NCI-H146 (cell line): ENCODE data around the gene CC2D1A.

Experiments used
- DNase-seq: peaks from one replicate; lab custom pipeline; 2025; lab: John Stamatoyannopoulos, UW

Gene CC2D1A

GRCh38 chr19:13877303-13877702, 28.7 kb upstream of the CC2D1A start:
- no peak for DNase-seq

DNA sequence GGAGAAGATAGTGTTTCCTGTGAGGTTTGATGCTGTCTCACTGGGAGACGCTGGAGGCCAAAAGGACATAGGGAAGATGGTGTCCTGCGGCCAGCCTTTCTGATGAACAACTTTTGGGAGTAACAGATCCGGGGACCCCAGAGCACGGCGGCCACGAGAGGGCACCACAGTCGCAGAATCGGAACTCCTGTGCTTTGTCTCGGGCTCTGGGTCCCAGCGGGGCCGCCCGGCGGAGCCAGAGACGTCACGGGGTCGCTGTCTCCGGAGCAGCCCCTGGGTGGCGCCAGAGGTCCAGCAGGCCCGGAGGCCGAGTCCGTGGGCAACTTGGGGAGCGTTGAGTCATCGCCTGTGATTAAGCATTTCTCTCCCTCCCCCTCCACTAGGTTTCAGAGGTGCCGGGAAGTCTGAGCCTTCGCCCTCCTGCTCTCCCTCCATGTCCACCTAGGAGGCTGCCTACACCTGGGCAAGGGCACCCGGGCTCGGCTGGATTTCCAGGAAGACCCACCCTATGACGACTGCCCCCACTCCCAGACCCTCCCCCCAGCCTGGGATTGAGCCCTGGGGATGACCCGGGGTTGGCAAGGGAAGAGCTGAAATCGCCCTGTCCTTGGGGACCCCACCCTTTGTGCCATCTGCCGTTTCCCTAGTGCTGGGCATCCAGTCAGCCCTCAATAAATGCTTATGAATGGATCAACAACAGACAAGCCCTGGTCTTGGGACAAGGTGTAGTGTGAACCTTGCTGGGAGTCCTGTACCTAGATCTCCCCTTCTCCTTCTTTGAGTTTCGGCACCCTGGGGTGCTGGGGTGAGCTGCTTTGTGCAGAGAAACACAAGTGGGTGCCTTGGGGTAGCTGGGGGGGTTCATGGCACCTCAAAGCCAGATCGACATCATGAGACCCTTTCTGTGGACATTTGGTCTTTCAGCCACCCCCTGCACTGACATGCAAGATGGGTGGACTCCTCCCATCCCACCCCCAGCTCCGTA, 25.6 kb upstream of the CC2D1A start:
- peak; percentile 92 for DNase-seq

- no peak for DNase-seq
Measured at GRCh38 chr19:13881251-13881691, 24.7 kb upstream of the CC2D1A start.

DNA sequence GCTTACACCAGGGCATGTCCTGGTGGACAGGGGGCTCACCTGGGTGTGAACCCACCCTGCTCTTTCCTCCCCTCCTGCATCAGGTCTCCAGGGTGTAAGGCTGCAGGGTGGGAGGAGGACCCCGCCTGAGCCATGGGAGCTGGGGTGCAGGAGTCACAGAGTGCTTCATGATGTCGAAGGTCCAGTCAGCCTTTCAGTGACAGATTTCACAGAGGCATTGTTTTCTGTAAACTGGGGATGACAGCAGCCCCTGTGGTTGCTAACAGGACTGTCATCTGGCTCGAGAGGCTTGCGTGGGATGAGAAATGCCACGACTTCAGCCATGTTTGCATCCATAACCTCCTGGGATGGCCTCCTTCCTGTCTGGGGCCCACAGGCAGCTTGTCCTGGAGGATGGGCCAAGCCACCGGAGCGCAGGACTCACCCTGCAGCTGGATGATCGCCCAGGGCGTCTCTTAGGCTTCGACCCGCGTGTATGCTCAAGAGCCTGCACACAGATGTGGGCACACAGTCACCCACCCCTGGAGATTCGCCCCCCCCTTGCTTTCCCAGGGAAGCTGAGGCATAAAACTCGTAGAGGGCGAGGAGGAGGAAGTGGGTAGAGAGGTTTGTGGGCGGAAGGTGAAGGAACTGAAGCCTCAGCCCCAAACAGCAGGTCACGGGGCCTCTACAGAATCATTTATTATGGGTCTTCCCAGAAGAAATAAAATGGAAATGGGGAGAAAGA, 24.1 kb upstream of the CC2D1A start:
- DNase-seq = no peak

GRCh38 chr19:13882419-13882795, 23.6 kb upstream of the CC2D1A start:
- DNase-seq = no peak

- no peak for DNase-seq
Measured at GRCh38 chr19:13882836-13883235, 23.2 kb upstream of the CC2D1A start.

DNA sequence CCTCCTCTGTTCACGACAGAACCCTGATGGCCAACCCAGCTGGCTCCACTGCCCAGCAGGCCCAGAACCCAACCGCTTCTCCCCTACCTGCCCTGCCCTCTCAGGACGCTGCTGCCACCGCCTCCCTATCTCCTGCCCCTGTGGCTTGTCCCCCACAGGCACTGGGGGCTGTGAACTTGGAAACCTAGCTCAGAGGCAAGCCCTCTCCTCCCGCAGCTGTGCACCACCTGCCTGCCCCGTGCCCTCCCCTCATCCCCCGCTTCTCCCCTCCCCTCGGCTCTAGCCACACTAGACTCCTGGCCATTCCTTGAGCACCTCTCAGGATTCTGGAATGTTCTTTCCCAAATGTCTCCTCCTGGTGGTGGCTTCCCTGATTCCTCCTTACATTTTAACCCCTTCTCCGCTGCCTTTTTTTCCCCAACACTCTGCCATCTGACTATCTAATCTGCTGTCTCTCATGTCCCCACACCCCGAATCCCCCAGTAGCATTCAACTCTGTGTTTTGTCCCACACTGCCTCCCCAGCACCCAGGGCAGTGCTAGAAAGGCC, 22.4 kb upstream of the CC2D1A start:
- no peak for DNase-seq

GRCh38 chr19:13884726-13885591, 21.0 kb upstream of the CC2D1A start:
- peak; percentile 30 for DNase-seq

DNA sequence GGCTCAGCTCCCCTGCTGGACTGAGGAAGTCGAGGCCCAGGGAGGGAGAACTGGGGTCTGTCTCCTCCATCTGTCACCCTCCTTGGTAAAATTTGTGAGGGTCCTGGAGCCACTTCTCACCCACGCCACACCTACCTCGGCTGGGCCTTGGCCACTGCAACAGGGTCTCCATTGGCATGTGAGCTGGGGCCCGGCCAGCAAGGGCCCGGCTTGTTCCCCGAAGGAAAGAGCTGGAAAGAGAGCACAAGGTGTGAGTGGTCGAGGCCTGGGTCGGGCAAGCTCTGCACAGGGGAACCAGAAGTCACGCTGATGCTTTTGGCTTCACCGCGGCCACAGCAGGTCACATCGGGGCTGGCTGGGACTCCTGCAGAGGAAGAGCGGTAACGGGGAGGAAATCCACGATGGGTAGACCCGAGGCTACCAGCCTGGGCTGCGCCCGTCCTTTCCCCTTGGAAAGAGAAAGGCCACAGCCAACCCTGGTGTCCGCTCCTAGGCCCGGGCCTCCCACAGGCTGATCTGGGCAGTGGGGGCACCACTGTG, 20.1 kb upstream of the CC2D1A start:
- no peak for DNase-seq

DNA sequence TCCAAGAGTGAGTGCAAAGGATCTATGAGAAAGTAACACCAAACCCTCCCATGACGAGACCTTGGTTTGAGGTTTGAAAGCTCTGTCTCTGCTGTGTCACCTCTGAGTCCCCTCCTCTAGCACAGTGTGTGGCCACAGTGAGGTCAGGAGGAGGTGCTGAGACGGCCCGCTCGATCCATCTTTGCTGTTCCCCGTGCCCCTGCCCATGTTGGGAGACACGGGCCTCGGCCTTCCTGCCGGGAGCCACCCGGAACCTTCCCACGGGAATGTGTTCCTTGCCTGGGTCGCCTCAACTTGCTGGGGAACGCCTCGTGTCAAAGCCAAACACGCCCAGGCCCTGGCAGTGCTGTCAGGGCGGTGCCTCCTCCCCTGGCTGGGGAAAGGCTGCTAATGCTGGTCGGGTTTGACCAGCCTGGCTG, 19.0 kb upstream of the CC2D1A start:
- no peak for DNase-seq

GRCh38 chr19:13887517-13887916, 18.5 kb upstream of the CC2D1A start:
- no peak for DNase-seq

GRCh38 chr19:13888281-13888680, 17.7 kb upstream of the CC2D1A start:
- DNase-seq = no peak

- DNase-seq = no peak
Measured at GRCh38 chr19:13890136-13890535, 15.9 kb upstream of the CC2D1A start.

DNA sequence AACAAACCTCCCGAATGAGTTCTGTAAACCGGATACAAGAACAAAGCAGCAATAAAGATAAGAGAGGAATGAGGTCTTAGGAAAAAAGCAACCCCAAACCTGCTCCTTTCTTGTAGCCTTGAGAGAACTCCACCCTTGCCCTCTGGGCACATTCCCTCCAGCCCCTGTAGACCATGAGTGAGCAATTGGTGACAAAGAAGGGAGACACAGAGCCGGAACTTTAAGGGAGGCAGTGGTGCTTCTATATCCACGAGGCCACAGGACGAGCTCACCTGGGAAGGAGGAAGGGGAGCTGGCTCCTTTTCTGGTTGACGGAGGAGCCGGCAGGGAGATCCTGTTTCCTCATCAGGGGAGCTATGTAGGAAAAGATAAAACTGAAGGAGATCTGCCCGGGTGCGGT, 13.1 kb upstream of the CC2D1A start:
- no peak for DNase-seq

DNA sequence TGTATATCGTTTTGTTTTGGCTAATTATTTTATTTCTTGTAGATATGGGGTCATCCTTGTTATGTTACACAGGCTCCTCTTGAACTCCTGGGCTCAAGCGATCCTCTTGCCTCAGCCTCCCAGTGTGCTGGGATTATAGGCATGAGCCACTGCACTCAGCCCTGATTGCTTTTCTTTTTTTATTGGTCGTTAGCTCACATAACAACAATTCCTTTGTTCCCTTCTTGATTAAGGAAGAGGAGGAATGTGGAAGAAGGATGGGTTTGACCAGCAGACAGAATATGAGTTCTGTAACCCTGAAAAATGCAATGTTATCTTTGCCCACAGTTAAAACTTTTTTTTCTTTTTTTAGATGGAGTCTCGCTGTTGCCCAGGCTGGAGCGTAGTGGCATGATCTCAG, 11.4 kb upstream of the CC2D1A start:
- DNase-seq = no peak

DNA sequence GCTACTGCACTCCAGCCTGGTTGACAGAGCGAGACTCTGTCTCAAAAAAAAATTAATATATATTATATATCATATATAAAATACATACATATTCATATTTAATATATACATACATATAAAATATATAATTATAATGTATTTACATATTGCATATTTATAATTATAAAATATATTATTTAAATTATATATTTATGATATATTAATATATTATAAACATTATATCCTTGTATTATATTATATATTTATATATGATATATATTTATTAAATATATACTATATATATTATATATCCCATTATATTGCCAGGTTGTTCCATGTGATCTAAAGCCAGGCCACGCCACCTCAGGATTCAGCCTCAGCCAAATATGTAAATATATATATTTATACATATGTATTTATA, 9.8 kb upstream of the CC2D1A start:
- DNase-seq = no peak

DNA sequence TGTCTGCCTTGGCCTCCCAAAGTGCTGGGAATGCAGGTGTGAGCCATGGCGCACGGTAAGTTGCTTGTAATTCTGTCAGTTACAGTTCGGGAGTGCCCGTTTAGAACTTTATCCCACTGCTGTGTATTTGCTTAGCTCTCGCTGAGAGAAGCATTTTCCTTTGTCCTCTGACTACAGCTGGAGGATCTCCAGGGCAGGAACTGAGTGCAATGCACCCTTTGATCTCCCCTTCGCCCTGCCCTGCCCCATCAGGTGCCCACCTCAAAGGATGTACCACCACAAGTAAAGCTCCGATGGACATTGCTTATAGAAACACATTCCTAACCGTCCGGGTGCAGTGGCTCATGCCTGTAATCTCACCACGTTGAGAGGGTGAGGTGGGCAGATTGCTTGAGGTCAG, 6.6 kb upstream of the CC2D1A start:
- DNase-seq = peak; percentile 35

DNA sequence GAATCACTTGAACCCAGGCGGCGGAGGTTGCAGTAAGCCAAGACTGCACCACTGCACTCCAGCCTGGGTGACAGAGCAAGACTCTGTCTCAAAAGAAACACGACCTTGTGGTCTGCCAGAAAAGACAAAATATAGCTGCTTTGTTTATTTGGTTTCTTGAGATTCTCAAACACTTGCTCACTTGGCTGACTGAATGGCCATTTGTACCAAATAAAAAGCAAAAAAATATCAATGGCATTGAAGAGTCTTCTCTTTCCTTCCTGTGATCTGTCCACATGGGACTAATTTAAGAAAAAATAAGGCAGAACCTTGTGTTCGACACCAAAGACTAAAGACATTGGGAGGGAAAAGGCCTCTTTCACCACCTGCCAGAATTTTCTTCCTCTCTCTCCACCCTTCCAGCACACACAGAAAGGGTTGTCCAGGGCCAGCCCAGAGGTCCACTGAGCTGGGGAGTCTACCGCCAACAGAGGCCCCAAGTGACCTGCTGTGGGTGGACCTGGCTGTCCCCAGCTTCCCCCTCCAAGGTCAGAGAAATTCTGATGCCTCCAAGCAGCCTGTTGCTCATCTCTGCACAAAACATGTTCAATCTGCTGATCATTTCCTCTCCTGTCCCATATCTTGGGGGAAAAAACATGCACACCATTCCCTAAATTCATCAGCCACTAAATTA, 6.0 kb upstream of the CC2D1A start:
- no peak for DNase-seq

DNA sequence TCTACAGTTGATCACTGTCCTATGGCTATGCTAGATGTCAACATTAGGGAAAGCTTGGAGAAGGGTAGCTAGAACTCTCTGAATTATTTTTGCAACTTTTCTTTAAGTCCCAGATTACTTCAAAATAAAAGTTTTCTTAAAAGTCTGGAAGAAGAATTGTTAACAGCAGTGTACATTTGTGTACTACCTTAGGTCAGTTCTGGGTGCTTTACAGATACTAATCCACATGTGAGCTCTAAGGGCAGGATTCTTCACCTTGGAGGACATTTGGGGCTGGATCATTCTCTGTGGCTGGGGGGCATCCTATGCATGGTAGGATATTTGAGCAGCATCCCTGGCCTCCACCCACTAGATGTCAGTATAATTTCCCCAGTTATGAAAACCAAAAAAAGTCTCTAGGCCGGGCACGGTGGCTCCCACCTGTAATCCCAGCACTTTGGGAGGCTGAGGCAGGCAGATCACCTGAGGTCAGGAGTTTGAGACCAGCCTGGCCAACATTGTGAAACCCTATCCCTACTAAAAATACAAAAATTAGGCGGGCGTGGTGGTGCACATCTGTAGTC, 2.9 kb upstream of the CC2D1A start:
- DNase-seq = peak; percentile 15

DNA sequence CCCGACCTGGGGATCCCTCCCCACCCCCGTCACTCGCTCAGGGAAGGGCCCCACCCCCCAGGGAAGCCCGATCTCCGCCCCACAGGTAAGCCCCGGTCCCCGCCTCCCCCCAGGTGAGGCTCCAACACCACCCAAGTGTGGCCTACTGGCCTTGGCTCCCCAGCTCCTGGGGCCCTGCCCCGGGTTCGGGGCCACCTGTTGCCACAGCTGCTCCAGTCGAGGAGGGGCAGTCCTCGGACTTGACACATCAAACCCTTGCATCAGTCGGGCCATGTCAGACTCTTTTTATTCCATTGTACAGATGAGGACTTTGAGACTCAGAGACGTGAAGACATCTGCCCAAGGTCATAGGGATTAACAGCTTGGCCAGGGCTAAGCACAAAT, 512 bp downstream of the CC2D1A start:
- DNase-seq = peak; percentile 74

DNA sequence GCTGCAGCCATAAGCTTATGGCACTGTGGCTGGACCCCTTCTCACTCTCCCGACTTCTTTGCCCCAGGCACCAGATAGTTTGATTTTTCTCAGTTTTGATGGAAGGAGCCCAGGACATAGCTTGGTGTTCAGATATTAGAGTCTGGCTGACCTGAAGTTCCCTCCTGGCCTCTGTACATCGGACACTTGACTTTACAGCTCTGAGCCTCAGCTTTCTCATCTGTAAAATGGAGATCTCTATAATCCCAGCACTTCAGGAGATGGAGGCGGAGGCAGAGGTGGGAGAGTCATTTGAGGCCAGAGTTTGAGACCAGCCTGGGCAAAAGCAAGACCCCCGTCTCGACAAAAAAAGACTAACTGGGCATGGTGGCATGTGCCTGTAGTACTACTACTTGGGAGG, 909 bp downstream of the CC2D1A start:
- no peak for DNase-seq
